Right renal pelvis (tissue), 4 donors: ENCODE data around the gene PDLIM1. TPM values are rescaled to one million over a fixed set of nuclear protein-coding genes. Genes with fewer than 3 reads are reported as not detected.
"Not testable (repeated sequence)": the region's sequence is repeated elsewhere in the genome, so short reads cannot be mapped to it uniquely, and the experiment has no call there.

Experiments
- DNase-seq, 4 donors: peaks; one replicate each; pipeline ENCODE4 v3.0.0-alpha.2; 2013; ENCODE audit warnings: low read depth in 4 of 4, low spot score in 3 of 4, missing footprints in 1 of 4
- polyA plus RNA-seq, 4 donors: library from polyadenylated mRNA; unstranded; fragments of 120-200 nt; gene quantifications; one replicate each; pipeline ENCODE4 v1.2.1, GENCODE V29; 2013; ENCODE audit not compliant: insufficient read length in 4 of 4

PDLIM1 gene
- polyA plus RNA-seq, 4 donors = 71.1 to 94.4 (median 80.6) TPM

DNA sequence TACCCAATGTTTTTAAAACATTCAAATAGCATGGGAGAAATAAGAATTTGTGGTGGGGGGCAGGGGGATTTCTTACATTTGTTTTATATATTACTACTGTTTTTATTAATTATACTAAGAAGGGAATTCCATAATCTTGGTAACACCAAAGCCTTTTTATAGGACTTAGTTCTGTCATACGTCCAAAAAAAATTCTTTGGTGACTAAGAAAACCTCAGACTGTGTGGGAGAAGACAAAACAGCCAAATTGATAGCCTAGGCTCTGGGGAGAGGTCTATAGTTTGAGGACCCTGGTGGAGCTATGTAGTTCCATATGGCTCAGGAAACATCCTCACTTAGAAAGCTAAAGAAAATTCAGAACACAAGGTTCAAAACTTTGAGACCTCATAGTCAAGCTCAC, 73.3 kb downstream of the PDLIM1 start:
- no peak for DNase-seq

DNA sequence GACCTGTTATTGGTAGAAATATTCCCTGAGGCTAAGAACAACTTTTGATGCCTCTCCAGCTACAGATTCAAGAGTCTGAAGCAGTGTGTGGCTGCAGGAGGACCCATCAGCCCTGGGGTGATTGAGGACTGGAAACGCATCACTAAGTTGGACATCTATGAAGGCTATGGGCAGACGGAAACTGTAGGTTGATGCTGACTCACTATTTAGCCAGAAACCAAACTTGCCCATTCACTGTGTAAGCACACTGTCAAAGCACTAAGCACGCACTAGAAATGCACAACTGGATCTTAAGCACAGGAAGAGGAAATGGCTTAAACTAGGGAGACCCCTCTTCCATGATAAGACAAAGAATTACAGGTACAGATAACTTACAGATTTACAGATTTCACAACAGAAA, 76.0 kb downstream of the PDLIM1 start:
- DNase-seq = no peak

DNA sequence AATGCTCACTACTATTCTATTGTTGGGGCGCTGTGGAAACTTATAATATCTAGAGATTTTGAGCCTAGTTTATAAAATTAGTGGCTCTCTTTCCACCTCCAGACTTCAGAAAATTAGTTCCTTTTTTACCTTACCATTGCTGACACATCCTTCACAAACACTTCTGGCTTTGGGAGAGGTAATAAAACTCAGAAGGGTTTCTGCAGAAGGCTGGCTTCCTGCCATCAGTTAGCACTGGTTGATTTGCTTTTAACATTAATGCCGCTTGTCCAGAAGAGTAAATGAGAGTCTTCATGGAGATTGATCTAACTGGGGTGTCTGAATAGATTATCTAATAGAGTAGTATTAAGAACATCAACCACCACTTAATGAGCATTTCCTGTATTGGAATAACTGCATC, 76.4 kb downstream of the PDLIM1 start:
- no peak for DNase-seq

DNA sequence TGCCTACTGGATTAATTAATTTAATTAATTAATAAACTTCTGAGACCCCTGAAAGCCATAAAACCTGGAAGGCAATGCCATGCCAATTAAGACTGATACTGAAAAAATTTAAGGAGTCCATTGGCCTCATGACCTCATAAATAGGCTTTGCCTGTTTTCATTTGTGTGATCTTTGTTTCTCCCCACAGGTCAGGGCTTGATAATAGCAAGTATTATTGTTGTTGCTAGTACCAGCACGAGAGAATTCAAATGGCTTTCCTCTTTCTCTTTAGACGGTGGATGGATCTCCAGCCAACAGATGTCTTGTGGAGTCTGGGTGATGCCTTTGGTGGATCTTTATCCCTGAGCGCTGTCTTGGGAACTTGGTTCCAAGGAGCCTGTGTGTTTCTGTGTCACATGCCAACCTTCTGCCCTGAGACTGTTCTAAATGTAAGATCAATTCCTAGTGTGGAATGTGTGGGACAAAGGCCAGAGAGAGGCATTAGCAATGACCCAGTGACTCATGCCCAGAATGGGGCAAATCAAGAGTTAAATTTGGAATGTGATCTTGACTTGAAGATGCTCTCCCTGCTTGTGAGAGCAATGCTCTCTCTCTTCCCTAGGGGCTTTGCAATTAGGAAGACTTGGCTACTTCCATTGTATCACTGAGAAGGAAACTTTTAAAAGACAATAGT, 79.1 kb downstream of the PDLIM1 start:
- DNase-seq = no peak

- no peak for DNase-seq
Observed at GRCh38 chr10:95209509-95210127, 81.2 kb downstream of the PDLIM1 start.

GRCh38 chr10:95208702-95209391, 82.0 kb downstream of the PDLIM1 start:
- DNase-seq = no peak

GRCh38 chr10:95202865-95203264, 87.9 kb downstream of the PDLIM1 start:
- DNase-seq = not testable (repeated sequence)

- DNase-seq = no peak
Observed at GRCh38 chr10:95201736-95202135, 89.1 kb downstream of the PDLIM1 start.

- DNase-seq = no peak
Observed at GRCh38 chr10:95196046-95196445, 94.8 kb downstream of the PDLIM1 start.

DNA sequence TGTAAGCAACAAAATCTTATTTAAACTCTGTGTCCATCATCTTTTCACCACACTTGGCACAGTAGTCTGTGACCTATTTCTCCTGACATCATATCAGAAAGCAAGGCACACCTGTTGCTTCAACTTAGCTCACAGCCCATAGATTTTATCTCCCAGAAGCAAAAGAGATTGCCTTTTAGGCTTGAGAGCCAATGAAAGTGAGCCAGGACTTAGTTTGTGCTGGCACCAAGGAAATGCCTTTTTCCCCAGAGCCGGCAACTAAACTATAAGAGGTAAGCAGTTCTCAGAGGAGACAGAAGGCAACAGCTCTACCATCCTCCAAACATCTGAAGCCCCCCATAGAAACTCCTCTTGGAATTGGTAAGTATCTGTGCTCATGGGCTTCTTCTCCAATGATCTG, 96.9 kb downstream of the PDLIM1 start, which contains the start of gene ACSM6:
ACSM6 (plus strand) TSS at position 295 of the 400 bp plus-strand sequence. CDS start 248 bp downstream, outside the sequence.
- DNase-seq = no peak

DNA sequence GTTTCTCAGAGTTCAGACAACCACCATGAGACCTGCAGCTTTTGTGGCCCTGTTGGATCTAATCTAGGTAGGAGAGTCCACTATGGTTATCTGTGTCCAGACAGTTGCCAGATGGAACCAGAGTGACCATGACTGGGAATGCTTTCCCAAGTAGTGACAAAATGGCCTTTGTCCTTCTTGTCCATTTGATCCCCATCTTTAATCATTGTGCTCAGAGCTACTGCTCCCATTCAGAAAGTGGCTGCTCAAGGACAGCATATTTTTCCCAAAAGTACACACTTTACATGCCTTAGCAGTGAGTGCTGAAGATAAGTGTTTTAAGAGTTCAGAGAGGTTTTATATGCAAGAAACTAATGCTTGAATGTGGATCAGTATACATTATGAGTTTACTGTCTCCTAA, 102.2 kb downstream of the PDLIM1 start:
- DNase-seq = no peak

- DNase-seq = no peak
Observed at GRCh38 chr10:95187617-95188016, 103.2 kb downstream of the PDLIM1 start.

Other genes with a start within 250 kb of the PDLIM1 start
- 1 to 10 TPM; 2.1 to 4.1 (median 3.3) TPM for gene CYP2C8, start 221.5 kb downstream of the PDLIM1 start, polyA plus RNA-seq
- under 1 TPM; 0.08 to 0.67 (median 0.22) TPM for gene ACSM6, start 96.8 kb downstream of the PDLIM1 start, polyA plus RNA-seq